RCC 7860 (cell line): ENCODE results near the gene ACP7.

Experiments
- DNase-seq: peaks from one replicate; pipeline ENCODE4 v3.0.0-alpha.2; 2015; ENCODE audit warnings: low spot score
- FAIRE-seq: peaks from 2 replicates; lab custom pipeline; 2012; peaks lifted over from hg19 to GRCh38; lab: Jason Lieb, UNC

Gene ACP7

DNA sequence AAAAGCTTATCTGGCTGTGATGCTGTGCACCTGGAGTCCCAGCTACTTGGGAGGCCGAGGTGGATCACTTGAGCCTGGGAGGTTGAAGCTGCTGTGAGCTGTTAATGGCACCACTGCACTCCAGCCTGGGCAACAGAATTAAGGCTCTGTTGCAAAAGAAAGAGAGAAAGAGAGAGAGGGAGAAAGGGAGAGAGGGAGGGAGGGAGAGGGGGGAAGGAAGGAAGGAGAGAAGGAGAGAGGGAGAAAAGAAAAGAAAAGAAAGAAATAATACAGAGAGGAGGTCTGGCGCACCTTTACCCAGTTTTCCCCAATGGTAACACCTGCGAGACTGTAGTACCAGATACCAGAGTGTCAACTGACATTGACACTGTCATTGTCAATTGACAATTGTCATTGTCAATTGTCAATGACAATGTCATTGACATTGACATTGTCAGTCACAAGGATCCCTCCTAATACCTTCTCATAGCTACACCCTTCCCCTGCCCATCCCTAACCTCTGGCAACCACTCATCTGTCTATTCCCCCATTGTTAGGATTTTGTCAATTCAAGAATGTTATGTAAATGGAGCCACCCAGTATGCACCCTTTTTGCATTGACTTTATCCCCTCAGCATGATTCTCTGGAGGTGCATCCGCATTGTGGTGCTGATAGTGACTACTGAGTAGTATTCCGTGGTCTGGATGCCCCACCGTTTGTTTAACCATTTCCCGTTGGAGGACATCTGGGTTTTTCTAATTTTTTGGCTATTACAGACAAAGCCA is 62.7 kb downstream of the ACP7 start:
- DNase-seq, result no peak
- FAIRE-seq, result no peak

DNA sequence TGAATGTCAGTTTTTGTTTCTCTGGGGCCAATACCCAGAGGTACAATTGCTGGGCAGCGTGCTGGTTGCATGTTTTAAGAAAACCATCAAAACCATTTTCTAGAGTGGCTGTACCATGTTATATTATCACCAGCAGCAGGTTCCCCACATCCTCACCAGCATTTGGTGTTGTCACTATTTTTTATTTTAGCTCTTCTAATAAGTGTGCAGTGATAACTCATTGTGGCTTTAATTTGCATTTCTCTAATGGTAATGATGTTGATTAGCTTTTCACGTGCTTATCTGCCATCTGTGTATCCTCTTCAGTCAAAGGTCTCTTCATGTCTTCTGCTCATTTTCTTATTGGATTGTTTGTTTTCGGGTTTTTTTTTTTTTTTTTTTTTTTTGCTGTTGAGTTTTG is 63.3 kb downstream of the ACP7 start:
- FAIRE-seq (no peak), DNase-seq (no peak)

DNA sequence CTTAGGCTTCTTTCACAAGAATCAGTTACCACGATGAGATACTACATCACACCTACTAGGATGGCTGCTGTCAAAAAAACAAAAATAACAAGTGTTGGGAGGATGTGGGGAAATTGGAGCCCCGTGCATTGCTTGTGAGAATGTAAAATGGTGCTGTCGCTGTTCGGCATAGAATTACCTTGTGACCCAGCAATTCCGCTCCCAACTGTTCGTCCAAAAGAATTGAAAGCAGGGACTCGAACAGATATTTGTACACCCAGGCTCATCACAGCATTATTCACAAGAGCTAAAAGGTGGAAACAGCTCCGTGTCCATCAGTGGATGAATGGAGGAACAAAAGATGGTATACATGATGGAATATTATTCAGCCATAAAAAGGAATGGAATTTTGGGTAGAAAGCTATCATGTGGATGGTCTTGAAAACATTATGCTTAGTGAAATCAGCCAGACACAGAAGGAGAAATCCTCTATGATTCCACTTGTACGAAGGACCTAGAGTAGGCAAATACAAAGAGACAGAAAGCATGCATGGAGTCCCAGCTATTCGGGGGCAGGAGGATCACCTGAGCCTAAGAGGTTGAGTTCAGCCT is 64.9 kb downstream of the ACP7 start:
- DNase-seq, result no peak
- FAIRE-seq, result no peak

DNA sequence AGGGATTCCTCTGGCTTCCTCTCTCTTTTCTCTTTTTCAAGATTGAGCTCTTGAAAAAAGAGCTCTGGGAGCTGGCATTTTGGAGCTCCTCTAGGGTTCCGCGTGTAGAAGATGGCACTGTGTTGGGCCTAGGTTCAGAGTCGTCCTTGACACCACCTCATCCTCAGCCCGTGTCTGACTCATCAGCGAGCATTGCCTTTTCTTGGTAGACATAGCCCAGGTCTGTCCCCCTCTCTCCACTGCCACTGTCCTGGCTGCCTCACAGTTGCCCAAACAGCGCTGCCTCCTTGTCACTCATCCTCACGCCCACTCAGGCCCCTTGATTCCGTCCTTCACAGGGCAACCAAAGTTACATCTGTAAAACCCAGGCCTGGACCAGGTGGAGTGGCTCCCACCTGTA is 66.1 kb downstream of the ACP7 start:
- FAIRE-seq, result no peak
- DNase-seq, result no peak

DNA sequence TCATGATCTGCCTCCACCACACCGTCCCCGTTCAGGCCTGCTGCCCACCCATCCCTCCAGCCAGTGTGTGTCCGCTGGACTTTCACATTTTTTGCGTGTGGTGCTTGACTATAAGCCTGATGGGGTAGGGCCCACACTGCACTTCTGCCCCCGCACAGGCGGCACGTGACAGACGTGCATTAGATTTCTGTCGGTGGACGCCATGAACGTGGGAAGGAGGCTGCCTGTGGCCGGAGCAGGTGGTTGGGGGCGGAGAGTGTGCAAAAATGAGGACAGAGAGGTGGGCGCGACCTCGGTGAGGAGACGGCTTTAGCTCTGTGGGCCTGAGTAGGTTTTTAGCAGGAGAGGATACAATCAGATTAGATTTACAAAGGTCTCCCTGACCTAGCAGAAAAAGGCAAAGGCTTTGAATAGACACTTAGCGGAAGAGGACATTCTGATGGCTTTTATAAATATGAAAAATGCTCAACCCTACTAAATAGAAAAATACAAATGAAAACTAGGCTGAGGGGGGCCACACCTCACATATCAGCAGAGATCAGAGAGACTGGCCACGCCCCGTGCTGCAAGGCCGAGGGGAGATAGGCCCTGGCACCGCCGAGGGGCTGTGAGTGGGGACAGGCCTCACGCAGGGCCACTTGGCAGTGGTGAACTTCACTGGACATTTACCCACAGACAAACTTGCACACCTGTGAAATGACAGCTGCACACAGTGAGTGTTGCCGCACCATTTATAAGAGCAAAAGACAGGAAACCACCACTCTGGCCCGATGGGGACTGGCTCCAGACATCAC is 66.8 kb downstream of the ACP7 start:
- FAIRE-seq (no peak), DNase-seq (no peak)

DNA sequence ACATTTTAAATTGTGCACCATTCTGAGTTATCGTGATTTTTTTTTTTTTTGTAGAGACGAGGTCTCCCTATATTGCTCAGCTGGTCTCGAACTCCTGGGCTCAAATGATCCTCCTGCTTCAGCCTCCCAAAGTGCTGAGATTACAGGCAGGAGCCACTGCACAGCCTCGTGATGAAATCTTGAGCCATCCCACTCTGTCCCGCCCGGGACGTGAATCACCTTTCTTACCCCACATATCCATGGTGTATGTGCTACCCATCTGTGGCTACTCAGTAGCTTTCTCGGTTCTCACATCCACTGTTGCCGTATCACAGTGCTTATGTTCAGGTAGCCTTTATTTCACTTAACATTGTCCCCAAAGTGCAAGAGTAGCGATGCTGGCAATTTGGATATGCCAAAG is 67.9 kb downstream of the ACP7 start:
- no peak for FAIRE-seq

DNA sequence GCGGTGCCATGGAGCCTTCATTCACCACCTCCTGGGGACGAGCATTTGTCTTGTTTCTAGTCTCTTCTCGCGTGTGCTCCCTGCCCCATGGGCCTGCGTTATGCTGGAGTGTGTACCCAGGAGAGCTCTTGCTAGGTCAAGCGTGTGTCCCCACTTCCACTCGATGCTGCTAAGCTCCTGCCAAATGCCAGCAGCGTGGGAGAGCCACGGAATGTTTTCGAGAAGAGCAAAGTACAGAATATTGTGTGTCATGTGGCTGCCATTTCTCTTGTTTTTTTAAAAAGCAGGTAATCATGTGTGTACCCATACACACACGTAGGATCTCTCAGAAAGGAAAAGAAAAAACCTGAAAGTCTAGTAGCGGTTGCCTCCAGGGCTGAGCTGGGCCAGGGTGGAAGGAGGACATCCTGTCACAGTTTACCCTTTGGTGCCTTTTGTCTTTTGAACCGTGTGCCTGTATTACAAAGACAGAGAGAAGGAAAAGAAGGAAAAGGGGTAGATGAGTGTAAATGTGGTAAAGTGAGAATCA is 70.0 kb downstream of the ACP7 start:
- DNase-seq (no peak), FAIRE-seq (no peak)

More for the DNA sequence above, 67.9 kb downstream of the ACP7 start:
- no peak for DNase-seq

DNA sequence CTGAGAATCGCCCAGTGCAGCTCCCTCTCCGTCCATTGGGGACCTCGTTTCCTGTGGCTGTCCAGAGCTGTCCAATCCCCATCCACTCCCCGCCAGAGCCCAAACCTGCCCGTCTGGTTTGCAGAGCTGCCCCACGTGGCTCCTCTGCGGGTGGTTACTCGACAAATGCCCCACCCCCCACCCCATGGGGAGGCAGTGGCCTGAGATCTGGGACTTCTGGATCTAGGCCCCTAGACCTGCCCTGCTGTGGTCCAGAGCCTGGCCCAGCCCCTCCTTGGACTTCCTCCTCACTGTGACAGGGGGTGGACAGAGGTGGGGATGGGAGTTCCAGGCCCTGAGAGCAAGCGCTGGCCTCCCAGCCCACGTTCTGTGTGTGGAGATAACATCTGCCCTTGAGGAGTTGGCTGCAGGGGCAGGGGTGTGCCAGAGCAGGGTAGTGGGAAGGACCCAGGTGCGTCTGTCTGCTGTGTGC is 70.5 kb downstream of the ACP7 start:
- no peak for FAIRE-seq
- DNase-seq, result no peak

DNA sequence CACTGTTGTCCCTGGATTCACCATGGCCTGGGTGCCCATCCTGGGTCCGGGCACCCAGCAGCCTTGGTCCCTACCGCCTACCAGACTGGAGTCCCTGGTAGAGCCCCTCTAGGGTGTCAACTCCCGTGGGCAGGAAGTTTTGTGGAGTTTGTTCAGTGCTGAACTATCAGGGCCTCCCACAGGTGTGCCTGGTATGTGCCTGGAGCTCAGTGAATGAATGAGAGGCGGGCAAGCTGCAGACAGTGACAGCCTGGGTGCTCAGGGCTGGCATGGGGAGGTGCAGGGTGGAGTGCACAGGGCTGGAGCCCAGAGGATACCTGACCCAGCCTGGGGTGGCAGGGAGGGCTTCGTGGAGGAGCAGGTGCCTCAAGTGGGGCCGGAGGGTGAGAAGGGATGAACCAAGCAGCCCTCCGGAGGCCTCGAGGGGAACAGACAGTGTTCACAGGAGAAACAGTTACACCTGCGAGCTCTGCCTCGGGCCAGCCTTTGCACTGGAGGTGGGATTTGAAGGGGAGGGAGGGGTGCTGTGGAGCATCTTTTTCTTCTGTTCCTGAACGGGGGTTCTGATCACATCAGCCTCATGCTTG is 71.0 kb downstream of the ACP7 start:
- DNase-seq (no peak), FAIRE-seq (no peak)

DNA sequence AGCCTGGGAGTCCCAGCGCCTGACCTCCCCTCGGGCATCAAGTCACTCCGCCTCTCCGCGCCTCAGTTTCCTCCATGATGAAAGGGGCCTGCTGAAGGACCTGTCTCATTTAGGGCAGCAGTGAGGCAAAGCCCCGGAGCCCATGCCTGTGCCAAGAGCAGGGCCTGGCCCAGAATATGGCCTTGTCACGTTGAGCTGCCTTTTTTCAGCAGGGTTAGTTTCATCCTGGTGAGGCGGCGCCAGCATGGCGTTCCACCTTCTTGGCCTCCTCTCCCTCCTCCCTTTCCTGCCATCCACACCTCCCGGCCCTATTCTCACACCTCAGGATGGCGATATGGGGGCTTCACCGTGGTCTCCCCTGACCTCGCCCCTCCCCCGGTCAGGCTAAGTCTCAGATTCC is 71.6 kb downstream of the ACP7 start:
- DNase-seq (no peak), FAIRE-seq (no peak)

DNA sequence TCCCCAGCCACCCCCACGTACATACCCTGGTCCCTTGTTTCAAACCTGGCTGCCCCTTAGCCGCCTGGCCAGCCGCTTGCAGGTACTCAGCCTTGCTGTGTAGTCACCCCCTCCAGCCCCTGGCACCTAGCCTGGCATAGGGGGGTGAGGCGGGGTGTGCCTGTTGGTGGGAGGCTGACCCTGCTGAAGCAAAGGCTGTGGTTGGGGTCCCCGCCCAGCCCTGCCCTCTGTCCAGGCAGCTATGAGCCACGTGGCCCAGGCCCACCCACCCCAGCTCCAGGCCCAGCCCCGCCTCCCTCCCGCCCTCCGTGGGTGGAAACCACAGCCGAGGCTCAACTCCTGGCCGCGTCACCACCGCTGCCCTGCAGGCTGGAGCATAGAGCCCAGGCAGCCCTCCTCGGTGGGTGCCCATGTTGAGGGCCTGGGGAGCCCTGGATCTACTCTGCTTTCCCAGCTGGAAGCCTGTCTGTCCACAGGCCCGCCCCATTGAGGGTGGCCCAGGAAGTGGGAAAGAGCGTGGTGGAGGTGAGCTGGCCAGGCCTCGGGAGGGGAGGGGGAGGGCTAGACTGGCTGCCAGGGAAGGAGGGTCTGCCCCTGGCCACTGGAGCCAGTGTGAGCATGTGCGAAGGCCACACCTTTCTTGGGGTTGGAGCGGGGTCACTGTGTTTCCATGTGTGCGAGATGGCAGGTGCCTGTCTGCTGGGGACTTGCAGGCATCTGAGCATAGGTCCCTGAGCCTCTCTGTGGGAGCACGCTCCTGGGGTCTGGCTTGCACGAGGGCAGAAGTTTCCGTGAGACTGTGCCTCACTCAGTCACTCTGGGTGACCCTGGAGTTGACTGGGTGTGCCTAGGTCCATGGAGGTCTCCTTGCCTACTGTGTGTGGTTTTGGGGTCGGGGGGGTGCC is 72.4 kb downstream of the ACP7 start:
- DNase-seq (no peak), FAIRE-seq (no peak)

DNA sequence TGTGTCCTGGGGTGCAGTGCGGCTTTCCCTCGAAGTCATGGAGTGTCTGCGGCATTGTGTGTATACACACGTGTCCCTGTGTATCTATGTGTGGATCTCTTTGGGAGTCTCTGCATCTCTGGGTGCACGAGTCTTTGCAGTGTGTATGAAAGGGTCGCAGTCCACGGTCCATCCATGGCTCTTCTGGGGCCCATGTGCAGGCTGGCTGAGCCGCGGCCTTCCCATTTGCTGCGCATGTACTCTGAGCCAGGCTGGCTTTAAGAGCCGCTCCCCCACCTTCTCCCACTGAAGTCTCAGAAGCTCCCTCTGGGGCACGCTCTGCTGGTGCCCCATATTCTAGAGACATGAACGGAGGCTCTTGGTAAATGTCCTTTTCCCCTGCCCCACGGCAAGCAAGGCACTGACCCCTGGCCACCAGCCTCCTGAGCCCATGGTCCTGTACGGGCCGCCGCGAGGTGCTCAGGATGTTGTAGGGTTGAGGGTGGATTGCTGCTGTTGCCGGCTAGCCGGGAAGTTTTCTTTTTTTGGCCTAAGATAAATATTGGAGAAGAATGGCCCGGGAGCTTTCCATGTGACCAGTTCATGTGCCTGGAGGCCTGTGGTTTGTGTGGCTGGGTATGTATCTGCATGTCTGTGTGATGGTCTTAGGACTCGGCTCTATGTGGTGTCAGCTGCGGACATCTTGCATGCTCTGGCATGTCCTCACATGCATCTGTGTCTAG is 73.3 kb downstream of the ACP7 start:
- DNase-seq (no peak), FAIRE-seq (no peak)

DNA sequence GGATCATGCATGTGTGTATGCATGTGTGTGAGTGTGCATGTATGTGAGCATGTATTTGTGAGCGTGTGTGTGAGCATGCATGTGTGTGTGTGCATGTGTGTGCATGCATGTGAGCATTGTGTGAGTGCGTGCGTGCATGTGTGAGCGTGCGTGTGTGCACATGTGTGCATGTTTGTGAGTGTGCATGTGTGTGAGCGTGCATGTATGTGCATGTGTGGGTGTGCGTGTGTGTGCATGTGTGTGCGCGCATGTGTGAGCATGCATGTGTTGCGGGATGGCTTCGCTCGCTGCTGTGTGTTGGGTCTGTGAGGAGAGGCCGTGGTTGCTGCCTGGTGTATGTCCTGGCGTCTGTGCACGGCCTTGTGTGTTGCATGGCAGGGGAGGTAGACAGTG is 73.8 kb downstream of the ACP7 start:
- DNase-seq (no peak), FAIRE-seq (no peak)

DNA sequence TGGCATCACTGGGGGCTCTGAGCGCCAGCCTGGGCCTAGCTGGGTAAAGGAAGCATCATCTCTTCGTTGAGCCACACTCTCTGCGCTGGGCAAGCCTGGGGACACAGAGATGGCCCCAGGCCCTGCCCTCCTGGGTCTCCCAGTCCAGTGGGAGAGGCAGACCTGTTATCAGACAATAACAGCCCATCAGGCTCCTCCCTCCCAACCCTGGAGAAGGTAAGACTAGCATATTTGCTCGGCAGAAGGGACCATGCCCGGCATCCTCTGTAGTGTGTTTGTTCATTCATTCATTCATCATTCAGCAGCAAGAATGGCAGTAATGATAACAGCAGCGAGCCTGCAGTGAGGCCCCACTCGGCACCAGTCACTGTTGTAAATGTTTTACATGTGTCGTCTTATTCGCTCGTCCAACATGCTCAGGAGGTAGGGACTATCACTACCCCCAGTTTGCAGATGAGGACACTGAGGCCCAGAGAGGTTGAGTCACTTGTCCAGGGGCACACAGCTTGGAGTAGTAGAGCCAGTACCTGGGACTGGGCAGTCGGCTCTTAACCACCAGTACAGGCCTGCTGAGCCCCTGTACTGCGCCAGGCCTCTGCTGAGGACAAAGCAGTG is 74.6 kb downstream of the ACP7 start:
- DNase-seq, result no peak
- FAIRE-seq, result no peak

DNA sequence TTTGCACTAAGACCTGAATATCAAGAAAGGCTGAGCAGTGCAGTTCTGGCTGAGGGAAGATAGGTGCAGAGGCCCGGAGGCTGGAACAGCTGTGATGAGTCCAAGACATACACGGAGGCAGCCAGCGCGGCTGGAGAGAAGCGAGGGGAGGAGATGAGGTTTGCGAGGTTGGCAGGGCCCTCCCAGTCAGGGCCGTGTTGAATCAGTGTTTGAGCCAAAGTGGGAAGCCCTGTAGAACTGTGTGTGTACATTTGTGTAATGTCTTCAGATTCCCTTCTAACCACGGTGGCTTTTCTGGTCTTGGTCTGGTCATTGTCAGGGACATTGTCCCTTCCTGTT is 76.3 kb downstream of the ACP7 start:
- no peak for FAIRE-seq
- no peak for DNase-seq
